ENCODE data around the gene GPR173.
A peak's percentile ranks its signal among the peaks of the same experiment; 100 is the strongest.

The GPR173 gene

GRCh38 chrX:53071064-53071463, 22.5 kb downstream of the GPR173 start:
- DNase-seq (ENCODE audit: low read depth) = no peak

GRCh38 chrX:53071604-53072417, 23.2 kb downstream of the GPR173 start:
- peak; percentile 51 for DNase-seq (ENCODE audit: low read depth)

- no peak for DNase-seq (ENCODE audit: low read depth)
Observed at GRCh38 chrX:53072418-53073114, 24.0 kb downstream of the GPR173 start.

- no peak for DNase-seq (ENCODE audit: low read depth)
Observed at GRCh38 chrX:53073115-53073586, 24.6 kb downstream of the GPR173 start.

GRCh38 chrX:53075011-53075410, 26.4 kb downstream of the GPR173 start:
- DNase-seq (ENCODE audit: low read depth) = no peak

- DNase-seq (ENCODE audit: low read depth) = no peak
Observed at GRCh38 chrX:53076671-53077070, 28.1 kb downstream of the GPR173 start.

GRCh38 chrX:53077207-53078197, 28.9 kb downstream of the GPR173 start:
- DNase-seq (ENCODE audit: low read depth) = no peak

GRCh38 chrX:53078943-53079342, 30.4 kb downstream of the GPR173 start:
- DNase-seq (ENCODE audit: low read depth) = no peak

- peak; percentile 25 for DNase-seq (ENCODE audit: low read depth)
Observed at GRCh38 chrX:53080628-53081580, 32.3 kb downstream of the GPR173 start.

GRCh38 chrX:53081925-53082772, 33.6 kb downstream of the GPR173 start, which contains the start of gene TSPYL2:
Gene TSPYL2, plus strand, starts transcription at chrX:53082367. Its CDS starts 132 bp downstream, at chrX:53082499.
- DNase-seq (ENCODE audit: low read depth) = peak; percentile 88

GRCh38 chrX:53082773-53083616, 34.4 kb downstream of the GPR173 start:
- no peak for DNase-seq (ENCODE audit: low read depth)

- DNase-seq (ENCODE audit: low read depth) = no peak
Observed at GRCh38 chrX:53084043-53084570, 35.5 kb downstream of the GPR173 start.

- no peak for DNase-seq (ENCODE audit: low read depth)
Observed at GRCh38 chrX:53084863-53085262, 36.3 kb downstream of the GPR173 start.

GRCh38 chrX:53085661-53086229, 37.2 kb downstream of the GPR173 start:
- DNase-seq (ENCODE audit: low read depth) = no peak

- no peak for DNase-seq (ENCODE audit: low read depth)
Observed at GRCh38 chrX:53086464-53086863, 37.9 kb downstream of the GPR173 start.

GRCh38 chrX:53087388-53087831, 38.8 kb downstream of the GPR173 start:
- DNase-seq (ENCODE audit: low read depth) = no peak

GRCh38 chrX:53088136-53088974, 39.8 kb downstream of the GPR173 start:
- peak; percentile 72 for DNase-seq (ENCODE audit: low read depth)
